Adrenal gland (tissue), 5 donors: Measurements from ENCODE around the gene DOK4.

Experiments used
- POLR2A ChIP-seq, 2 donors: fragments of 450-650 bp; IDR thresholded peaks; one replicate each; pipeline ENCODE4 v1.6.1; 2017; ENCODE audit warnings: antibody characterized with exemption in 2 of 2, mild to moderate bottlenecking in 2 of 2, moderate library complexity in 1 of 2
- TF ChIP-seq, protein P1 (sequence below), 6 experiments: fragments of 450-650 bp in 4 of 6; fragments of 200-600 bp in 2 of 6; sonication (generic) in 1 of 6; IDR thresholded peaks; 1 replicate in 5 of 6; 2 replicates in 1 of 6; pipeline versions ENCODE4 v1.5.1 to v1.8.0; 2016 to 2021; ENCODE audit warnings: antibody characterized with exemption in 6 of 6, mild to moderate bottlenecking in 2 of 6, moderate library complexity in 1 of 6
- donor health status: DM: no; HTN: no; CAD: no.

DNA sequence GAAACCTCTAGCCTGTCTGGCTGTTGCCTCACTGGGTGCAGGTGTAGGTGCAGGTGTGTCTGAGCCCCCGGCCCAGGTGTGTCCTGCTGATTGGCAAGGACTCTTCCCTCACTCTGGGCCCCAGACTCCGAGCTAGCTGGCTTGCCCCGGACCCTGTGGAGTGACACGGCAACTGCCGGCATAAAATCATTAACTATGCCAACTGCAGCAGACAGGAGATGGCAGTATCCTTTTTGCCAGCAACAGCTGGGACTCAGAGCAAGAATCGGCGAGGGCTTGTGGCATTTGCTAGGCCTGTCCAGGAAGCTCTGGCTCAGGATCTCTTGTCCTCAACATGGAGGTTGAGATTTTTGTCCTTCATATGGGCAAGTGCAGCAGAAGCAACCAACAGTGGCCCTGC, 59.9 kb downstream of the DOK4 start:
- TF ChIP-seq, protein P1, sequence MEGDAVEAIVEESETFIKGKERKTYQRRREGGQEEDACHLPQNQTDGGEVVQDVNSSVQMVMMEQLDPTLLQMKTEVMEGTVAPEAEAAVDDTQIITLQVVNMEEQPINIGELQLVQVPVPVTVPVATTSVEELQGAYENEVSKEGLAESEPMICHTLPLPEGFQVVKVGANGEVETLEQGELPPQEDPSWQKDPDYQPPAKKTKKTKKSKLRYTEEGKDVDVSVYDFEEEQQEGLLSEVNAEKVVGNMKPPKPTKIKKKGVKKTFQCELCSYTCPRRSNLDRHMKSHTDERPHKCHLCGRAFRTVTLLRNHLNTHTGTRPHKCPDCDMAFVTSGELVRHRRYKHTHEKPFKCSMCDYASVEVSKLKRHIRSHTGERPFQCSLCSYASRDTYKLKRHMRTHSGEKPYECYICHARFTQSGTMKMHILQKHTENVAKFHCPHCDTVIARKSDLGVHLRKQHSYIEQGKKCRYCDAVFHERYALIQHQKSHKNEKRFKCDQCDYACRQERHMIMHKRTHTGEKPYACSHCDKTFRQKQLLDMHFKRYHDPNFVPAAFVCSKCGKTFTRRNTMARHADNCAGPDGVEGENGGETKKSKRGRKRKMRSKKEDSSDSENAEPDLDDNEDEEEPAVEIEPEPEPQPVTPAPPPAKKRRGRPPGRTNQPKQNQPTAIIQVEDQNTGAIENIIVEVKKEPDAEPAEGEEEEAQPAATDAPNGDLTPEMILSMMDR (IDR thresholded peaks at IDR 0.05): no peak
- no peak for TF ChIP-seq POLR2A (IDR thresholded peaks at IDR 0.05)
